NCI-H1105 (cell line): Measurements from ENCODE around the gene SLC38A3.

Experiments
- DNase-seq: peaks from one replicate; lab custom pipeline; 2025; lab: John Stamatoyannopoulos, UW

The SLC38A3 gene

GRCh38 chr3:50169232-50169832 lies 35.7 kb upstream of the SLC38A3 start:
- DNase-seq, result no peak

- no peak for DNase-seq
These were observed 35.2 kb upstream of the SLC38A3 start for GRCh38 chr3:50169858-50170257.

DNA sequence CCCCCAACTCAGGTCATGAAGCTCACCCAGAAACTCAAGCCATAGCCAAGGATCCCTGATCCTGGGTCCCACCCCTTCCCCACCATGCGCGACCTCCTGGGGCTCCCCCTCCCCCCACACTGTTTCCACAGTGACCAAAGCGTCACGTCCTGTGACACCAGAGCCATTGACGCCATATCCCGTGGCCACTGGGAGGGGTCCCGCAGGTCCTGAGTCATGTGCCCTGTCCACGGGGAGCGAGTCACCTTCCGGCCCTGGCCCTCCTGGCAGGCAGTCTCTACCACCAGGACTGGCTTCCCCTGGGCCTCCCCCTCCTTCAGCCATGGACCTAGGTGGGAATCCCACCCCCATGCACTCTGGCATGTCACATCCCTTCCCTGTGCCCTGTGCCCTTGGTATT lies 34.4 kb upstream of the SLC38A3 start:
- no peak for DNase-seq

DNA sequence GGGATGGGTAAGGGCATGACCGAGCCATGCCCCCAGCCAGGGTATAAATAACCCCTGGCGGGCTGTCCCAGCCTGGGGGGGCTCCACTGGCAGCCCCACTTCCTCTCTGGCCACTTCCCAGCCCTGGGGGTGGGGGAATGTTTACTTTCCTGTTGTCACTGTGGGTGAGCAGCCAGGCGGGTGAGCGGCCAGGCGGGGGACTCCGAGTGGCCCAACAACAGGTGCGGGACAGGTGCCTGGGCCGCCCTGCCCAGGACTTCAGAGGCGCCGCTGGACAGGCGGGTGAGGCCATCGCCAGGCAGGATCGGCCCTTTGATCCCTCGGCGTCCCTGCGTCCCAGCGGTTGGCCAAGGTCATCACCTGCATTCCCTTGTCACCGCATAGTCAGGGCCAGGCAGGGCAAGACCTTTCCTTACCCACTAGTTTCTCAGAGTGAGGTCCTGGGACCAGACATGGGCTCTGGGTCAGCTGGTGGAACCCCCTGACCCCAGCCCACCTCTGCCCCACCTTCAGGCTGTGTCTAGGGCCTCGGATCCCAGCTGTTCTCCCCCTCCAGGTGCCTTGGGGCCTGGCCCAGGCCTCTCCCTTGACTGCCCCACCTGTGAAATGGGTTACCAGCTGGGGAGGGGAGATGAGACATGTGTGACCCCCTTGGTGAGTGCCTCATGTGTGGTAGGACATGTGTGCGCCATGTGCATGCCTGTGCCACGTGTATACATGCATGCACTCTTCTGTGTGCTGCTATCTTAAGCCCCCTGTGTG lies 33.4 kb upstream of the SLC38A3 start:
- DNase-seq, result no peak

GRCh38 chr3:50172626-50173220 lies 32.3 kb upstream of the SLC38A3 start:
- DNase-seq, result no peak

- DNase-seq, result no peak
These were observed 31.2 kb upstream of the SLC38A3 start for GRCh38 chr3:50173685-50174516.

GRCh38 chr3:50174517-50174895 lies 30.6 kb upstream of the SLC38A3 start:
- no peak for DNase-seq

- DNase-seq, result no peak
These were observed 30.0 kb upstream of the SLC38A3 start for GRCh38 chr3:50174947-50175524.

DNA sequence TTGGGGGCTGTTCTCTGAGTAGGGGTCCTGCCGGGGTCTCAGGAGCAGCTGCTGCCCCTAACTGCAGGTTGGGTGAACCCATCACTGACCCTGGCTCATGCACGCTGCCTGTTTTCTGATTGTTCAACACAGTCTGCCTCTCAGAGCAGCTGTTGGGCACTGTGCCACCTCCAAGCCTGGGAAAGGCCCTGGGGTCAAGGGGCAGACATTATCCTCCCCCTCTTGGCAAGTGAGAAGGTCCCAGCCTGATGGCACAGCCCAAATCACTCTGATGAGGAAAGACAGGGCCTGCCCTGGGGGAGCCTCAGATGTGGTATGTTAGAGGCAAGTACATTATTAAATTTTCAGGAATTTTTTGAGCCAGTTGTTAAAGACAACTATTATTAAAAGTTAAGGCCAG lies 27.7 kb upstream of the SLC38A3 start:
- DNase-seq, result no peak

DNA sequence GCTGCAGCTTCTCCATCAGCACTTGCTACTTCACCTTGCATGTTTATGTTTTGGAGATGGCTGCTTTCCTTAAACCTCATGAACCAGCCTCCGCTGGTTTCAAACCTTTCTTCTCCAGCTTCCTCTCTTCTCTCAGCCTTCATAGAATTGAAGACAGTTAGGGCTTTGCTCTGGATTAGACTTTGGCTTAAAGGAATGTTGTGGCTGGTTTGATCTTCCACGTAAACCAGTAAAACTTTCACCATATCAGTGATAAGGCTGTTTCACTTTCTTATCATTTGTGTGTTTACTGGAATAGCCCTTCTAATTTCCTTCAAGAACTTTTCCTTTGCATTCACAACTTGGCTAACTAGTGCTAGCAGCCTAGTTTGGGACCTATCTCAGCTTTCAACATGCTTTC lies 25.4 kb upstream of the SLC38A3 start:
- DNase-seq, result no peak

DNA sequence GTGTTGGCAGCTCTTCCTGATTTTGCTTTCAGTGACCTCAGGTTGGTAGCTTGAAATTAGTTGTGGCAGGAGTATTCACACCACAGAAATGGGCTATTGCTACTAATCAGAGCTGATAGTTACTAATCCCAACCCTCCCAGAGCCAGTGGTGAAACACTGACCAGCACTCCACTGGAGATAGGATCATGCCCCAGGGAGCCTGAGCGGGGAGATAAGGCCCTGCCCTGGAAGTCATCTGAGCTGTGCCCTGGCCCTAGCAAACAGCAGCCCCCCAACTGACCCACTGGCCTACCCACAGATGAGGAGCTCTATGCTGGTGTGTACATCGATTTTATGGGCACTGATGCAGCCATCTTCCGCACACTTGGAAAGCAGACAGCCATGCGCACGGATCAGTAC lies 23.1 kb upstream of the SLC38A3 start:
- DNase-seq, result no peak

GRCh38 chr3:50182533-50183099 lies 22.5 kb upstream of the SLC38A3 start:
- DNase-seq, result no peak

- DNase-seq, result no peak
These were observed 21.3 kb upstream of the SLC38A3 start for GRCh38 chr3:50183755-50184154.

DNA sequence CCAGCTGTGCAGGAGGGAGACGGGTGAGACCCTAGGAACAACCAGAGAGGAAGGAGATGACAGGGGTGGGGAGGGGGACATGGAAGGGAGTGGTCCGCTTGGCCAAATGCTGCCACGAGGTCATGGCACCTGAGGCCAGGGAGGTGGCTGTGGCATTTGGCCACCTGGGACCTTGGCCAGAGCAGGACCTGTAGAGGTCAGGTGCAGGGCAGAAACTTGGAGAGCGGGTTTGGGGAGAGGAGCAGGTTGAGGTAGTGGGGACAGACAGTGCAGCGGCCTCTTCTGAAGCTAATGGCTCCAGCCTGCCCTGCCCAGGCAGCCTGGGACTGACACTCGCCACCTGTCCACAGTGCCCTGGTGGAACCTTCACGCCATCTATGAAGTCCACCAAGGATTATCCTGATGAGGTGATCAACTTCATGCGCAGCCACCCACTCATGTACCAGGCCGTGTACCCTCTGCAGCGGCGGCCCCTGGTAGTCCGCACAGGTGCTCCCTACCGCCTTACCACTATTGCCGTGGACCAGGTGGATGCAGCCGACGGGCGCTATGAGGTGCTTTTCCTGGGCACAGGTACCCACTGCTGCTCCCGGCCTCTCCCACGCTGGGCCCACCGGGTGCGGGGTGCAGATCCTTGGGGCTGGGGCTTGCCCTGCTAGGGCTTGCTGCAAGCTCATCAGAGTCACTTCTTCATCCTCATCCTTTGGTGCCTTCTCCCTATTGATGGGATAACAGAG lies 20.7 kb upstream of the SLC38A3 start:
- DNase-seq, result no peak

DNA sequence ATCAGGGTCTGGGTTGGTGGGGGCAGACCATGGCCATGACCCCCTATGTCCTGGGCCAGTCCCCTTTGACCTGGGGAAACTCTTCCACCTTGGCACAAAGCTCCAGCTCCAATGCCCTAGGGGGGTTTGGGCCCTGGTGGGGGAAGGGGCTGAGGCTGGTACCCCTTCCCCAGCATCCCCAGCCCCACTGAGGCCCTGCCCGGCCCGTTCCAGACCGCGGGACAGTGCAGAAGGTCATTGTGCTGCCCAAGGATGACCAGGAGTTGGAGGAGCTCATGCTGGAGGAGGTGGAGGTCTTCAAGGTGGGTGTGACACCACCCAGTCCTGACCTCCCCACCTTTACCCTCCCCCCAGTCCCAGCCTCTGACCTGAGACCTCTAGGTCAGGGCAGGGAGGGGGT lies 19.8 kb upstream of the SLC38A3 start:
- no peak for DNase-seq

GRCh38 chr3:50186096-50186495 lies 19.0 kb upstream of the SLC38A3 start:
- no peak for DNase-seq

DNA sequence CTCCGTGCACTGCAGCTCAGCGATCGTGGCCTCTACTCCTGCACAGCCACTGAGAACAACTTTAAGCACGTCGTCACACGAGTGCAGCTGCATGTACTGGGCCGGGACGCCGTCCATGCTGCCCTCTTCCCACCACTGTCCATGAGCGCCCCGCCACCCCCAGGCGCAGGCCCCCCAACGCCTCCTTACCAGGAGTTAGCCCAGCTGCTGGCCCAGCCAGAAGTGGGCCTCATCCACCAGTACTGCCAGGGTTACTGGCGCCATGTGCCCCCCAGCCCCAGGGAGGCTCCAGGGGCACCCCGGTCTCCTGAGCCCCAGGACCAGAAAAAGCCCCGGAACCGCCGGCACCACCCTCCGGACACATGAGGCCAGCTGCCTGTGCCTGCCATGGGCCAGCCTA lies 17.3 kb upstream of the SLC38A3 start:
- no peak for DNase-seq

GRCh38 chr3:50189274-50189673 lies 15.8 kb upstream of the SLC38A3 start:
- no peak for DNase-seq

DNA sequence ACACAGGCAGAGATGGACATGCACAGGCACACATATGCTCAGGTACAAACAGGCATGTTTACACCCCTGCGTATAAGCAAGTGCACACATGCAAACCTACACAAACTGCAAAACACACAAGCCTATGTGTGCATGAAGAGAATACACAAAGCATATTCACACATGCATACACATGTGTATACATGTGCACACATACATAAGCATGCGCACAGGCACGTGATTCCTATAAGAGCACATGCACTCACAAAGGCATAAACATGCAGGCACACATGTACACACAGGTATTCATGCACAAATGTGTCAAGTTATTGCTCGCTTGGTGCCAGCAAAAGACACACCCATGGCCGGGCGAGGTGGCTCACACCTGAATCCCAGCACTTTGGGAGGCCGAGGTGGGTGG lies 15.1 kb upstream of the SLC38A3 start:
- DNase-seq, result no peak

DNA sequence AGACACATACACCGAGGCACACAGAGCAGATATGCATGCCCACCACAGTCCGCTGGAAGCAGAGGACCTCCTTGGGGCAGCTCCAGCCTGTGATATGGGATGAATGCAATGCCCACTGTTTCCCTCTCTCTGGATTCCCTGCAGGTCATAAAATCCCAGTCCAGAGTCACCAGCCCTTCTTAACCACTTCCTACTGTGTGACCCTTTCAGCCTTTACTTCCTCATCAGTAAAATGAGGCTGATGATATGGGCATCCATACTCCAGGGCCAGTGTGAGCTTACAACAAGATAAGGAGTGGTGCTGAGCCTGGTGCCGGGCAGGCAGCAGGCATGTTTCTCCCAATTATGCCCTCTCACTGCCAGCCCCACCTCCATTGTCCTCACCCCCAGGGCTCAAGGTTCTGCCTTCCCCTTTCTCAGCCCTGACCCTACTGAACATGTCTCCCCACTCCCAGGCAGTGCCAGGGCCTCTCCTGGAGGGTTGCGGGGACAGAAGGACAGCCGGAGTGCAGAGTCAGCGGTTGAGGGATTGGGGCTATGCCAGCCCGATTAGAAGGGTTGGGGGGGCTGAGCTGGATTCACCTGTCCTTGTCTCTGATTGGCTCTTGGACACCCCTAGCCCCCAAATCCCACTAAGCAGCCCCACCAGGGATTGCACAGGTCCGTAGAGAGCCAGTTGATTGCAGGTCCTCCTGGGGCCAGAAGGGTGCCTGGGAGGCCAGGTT lies 14.0 kb upstream of the SLC38A3 start, which contains the start of gene GNAT1:
Gene GNAT1 (plus strand): TSS at position 675 of the 725 bp plus-strand sequence. CDS start 116 bp downstream, outside the sequence.
- no peak for DNase-seq
